Neural progenitor cell (in vitro differentiated cells): ENCODE measurements around the gene FAM180B. TPM values are rescaled to one million over a fixed set of nuclear protein-coding genes. Genes with fewer than 3 reads are reported as not detected.
A peak's percentile ranks its signal among the peaks of the same experiment; 100 is the strongest.

Experiments
- DNase-seq: peaks from one replicate; pipeline ENCODE4 v3.0.0-alpha.2; 2016; ENCODE audit warnings: low spot score
- H2AFZ ChIP-seq: fragments of 200-600 bp; sonication (generic); replicated peaks from 2 replicates; pipeline ENCODE4 v1.6.1; 2016; ENCODE audit warnings: antibody characterized with exemption
- H3F3A ChIP-seq: fragments of 200-600 bp; sonication (generic); 2 replicates; pipeline ENCODE4 v1.6.1; 2016; ENCODE audit warnings: antibody characterized with exemption, low read depth
- H3K27ac ChIP-seq: fragments of 200-600 bp; sonication (generic); 2 replicates; pipeline ENCODE4 v1.5.1; 2016; ENCODE audit warnings: mild to moderate bottlenecking
- H3K27me3 ChIP-seq: fragments of 200-600 bp; sonication (generic); 2 replicates; pipeline ENCODE4 v1.6.1; 2016; ENCODE audit warnings: mild to moderate bottlenecking, moderate library complexity
- H3K36me3 ChIP-seq: fragments of 200-600 bp; sonication (generic); 2 replicates; pipeline ENCODE4 v1.5.1; 2016
- H3K4me1 ChIP-seq: fragments of 200-600 bp; sonication (generic); 2 replicates; pipeline ENCODE4 v1.6.1; 2016; ENCODE audit warnings: mixed run types
- H3K4me2 ChIP-seq: fragments of 200-600 bp; sonication (generic); 2 replicates; pipeline ENCODE4 v1.6.1; 2016
- H3K4me3 ChIP-seq: fragments of 200-600 bp; sonication (generic); 2 replicates; pipeline ENCODE4 v1.5.1; 2016
- H3K79me2 ChIP-seq: fragments of 200-600 bp; sonication (generic); 2 replicates; pipeline ENCODE4 v1.6.1; 2016; ENCODE audit warnings: low read depth
- H3K9ac ChIP-seq: fragments of 200-600 bp; sonication (generic); 2 replicates; pipeline ENCODE4 v1.6.1; 2016
- H3K9me3 ChIP-seq: fragments of 200-600 bp; sonication (generic); 2 replicates; pipeline ENCODE4 v1.5.1; 2016; ENCODE audit warnings: low read depth
- H4K20me1 ChIP-seq: fragments of 200-600 bp; sonication (generic); 2 replicates; pipeline ENCODE4 v1.6.1; 2016; ENCODE audit warnings: low read depth
- H3K27ac Mint-ChIP-seq: 3 replicates; pipeline ENCODE4 v1.8.0; 2021; ENCODE audit warnings: mixed read lengths
- H3K27me3 Mint-ChIP-seq: 2 replicates; pipeline ENCODE4 v1.8.0; 2022; ENCODE audit warnings: low read depth, mild to moderate bottlenecking, inconsistent platforms, moderate library complexity, mixed read lengths; ENCODE audit not compliant: insufficient read depth
- H3K36me3 Mint-ChIP-seq: 3 replicates; pipeline ENCODE4 v1.8.0; 2021; ENCODE audit warnings: mixed read lengths
- H3K4me1 Mint-ChIP-seq: 3 replicates; pipeline ENCODE4 v1.8.0; 2021; ENCODE audit warnings: mixed read lengths
- H3K4me3 Mint-ChIP-seq: 3 replicates; pipeline ENCODE4 v1.8.0; 2021; ENCODE audit warnings: mild to moderate bottlenecking, moderate library complexity, mixed read lengths
- H3K9me3 Mint-ChIP-seq: 3 replicates; pipeline ENCODE4 v1.8.0; 2020; ENCODE audit warnings: mixed read lengths
- CTCF ChIP-seq: fragments of 200-600 bp; sonication (generic); IDR thresholded peaks from 2 replicates; pipeline ENCODE4 v1.5.1; 2017; ENCODE audit warnings: antibody characterized with exemption, mild to moderate bottlenecking
- EZH2 ChIP-seq: fragments of 200-600 bp; sonication (generic); IDR thresholded peaks from 2 replicates; pipeline ENCODE4 v1.6.1; 2017; ENCODE audit warnings: antibody characterized with exemption, mild to moderate bottlenecking, moderate library complexity
- EZH2phosphoT487 ChIP-seq: fragments of 200-600 bp; sonication (generic); IDR thresholded peaks from 2 replicates; pipeline ENCODE4 v1.6.1; 2017; ENCODE audit warnings: antibody characterized with exemption
- total RNA-seq: library from RNA; depleted of rRNA; stranded (reverse); fragments of >200 nt; gene quantifications from 2 replicates; pipeline ENCODE4 v1.2.3, GENCODE V29; 2015; ENCODE audit warnings: low replicate concordance

FAM180B gene
- total RNA-seq, 1 donor from 2014 or later, result not detected

- peaks cover 33% of the 10 kb centered on the region for H3K36me3 Mint-ChIP-seq
- peak within 1 kb of the TSS; percentile 100 for H3K27ac Mint-ChIP-seq
- peak within 1 kb of the TSS; percentile 85 for H3K27ac ChIP-seq
Observed at GRCh38 chr11:47578524-47579494, 7.7 kb upstream of the FAM180B start, which contains the start of the genes KBTBD4 and NDUFS3. Gene KBTBD4 (minus strand): TSS chr11:47578970. CDS start chr11:47578951, 19 bp downstream. Gene NDUFS3 (plus strand): TSS chr11:47579074. CDS start chr11:47579092, 18 bp downstream.

GRCh38 chr11:47583844-47584243 is 2.6 kb upstream of the FAM180B start:
- peaks cover 26% of the 10 kb centered on the region for H3K4me1 Mint-ChIP-seq
- H3K4me3 Mint-ChIP-seq, result no peak overlapping the region
- peaks cover 10% of the 10 kb centered on the region for H3K27me3 Mint-ChIP-seq
- Histone ChIP-seq H3K9me3 (no peaks in the 10 kb centered on the region), H4K20me1 (no peaks in the 10 kb centered on the region), H2AFZ (no peak overlapping the region), H3K36me3 (no peaks in the 10 kb centered on the region), H3K27me3 (no peaks in the 10 kb centered on the region), H3K4me3 (no peak overlapping the region), H3K4me2 (no peak overlapping the region), H3K27ac (no peak overlapping the region), H3K9ac (no peak overlapping the region), H3K79me2 (peaks cover 21% of the 10 kb centered on the region), H3F3A (no peaks in the 10 kb centered on the region), H3K4me1 (peaks cover 8% of the 10 kb centered on the region)
- no peak overlapping the region for H3K27ac Mint-ChIP-seq
- H3K36me3 Mint-ChIP-seq, result peaks cover 30% of the 10 kb centered on the region
- TF ChIP-seq CTCF (no peak), EZH2phosphoT487 (no peak)
- H3K9me3 Mint-ChIP-seq, result no peaks in the 10 kb centered on the region
- DNase-seq, result no peak

More at GRCh38 chr11:47578524-47579494, 7.7 kb upstream of the FAM180B start, which contains the start of the genes KBTBD4 and NDUFS3:
- peak; percentile 97 for DNase-seq
- Histone ChIP-seq H4K20me1 (no peaks in the 10 kb centered on the region), H3K27me3 (no peaks in the 10 kb centered on the region), H2AFZ (peak within 1 kb of the TSS; percentile 89), H3K4me2 (peak within 1 kb of the TSS; percentile 99), H3K4me3 (peak within 1 kb of the TSS; percentile 87), H3K79me2 (peaks cover 45% of the 10 kb centered on the region), H3K36me3 (no peaks in the 10 kb centered on the region), H3K9ac (peak within 1 kb of the TSS; percentile 95), H3K9me3 (no peaks in the 10 kb centered on the region), H3K4me1 (peaks cover 18% of the 10 kb centered on the region), H3F3A (peaks cover 13% of the 10 kb centered on the region)
- peak; percentile 64 for TF ChIP-seq EZH2
- TF ChIP-seq EZH2phosphoT487, result no peak
- Mint-ChIP-seq H3K9me3 (no peaks in the 10 kb centered on the region), H3K4me3 (peak within 1 kb of the TSS; percentile 99), H3K27me3 (peaks cover 12% of the 10 kb centered on the region), H3K4me1 (peaks cover 31% of the 10 kb centered on the region)

GRCh38 chr11:47587039-47587716 is 700 bp downstream of the FAM180B start:
- H3K36me3 Mint-ChIP-seq, result peaks cover 22% of the 10 kb centered on the region
- Histone ChIP-seq H3K4me3 (no peak overlapping the region), H4K20me1 (no peaks in the 10 kb centered on the region), H3K27ac (no peak overlapping the region), H3K9ac (no peak overlapping the region), H3K4me2 (no peak overlapping the region), H3K4me1 (no peaks in the 10 kb centered on the region), H2AFZ (no peak overlapping the region), H3F3A (peaks cover under 1% of the 10 kb centered on the region), H3K27me3 (peaks cover 2% of the 10 kb centered on the region), H3K36me3 (no peaks in the 10 kb centered on the region), H3K79me2 (no peaks in the 10 kb centered on the region), H3K9me3 (no peaks in the 10 kb centered on the region)
- TF ChIP-seq CTCF (no peak), EZH2 (no peak), EZH2phosphoT487 (no peak)
- peaks cover 22% of the 10 kb centered on the region for H3K4me1 Mint-ChIP-seq
- DNase-seq, result no peak
- peak overlapping the region; percentile 63 for H3K4me3 Mint-ChIP-seq
- no peaks in the 10 kb centered on the region for H3K9me3 Mint-ChIP-seq
- peaks cover 6% of the 10 kb centered on the region for H3K27me3 Mint-ChIP-seq
- H3K27ac Mint-ChIP-seq, result peak overlapping the region; percentile 66
